GM23338 (cell line): ENCODE results near the gene MATN3. TPM values are rescaled to one million over a fixed set of nuclear protein-coding genes. Genes with fewer than 3 reads are reported as not detected.

Experiments
- CREB1 ChIP-seq: fragments of 250-450 bp; sonication (Bioruptor Pico); IDR thresholded peaks from 2 replicates; pipeline ENCODE4 v1.5.0; 2020; ENCODE audit warnings: low read depth, mild to moderate bottlenecking, moderate library complexity
- EZH2 ChIP-seq: fragments of 200-600 bp; sonication (generic); IDR thresholded peaks from one replicate; pipeline ENCODE4 v1.8.0; 2017; ENCODE audit warnings: antibody characterized with exemption, mild to moderate bottlenecking, low read depth; ENCODE audit not compliant: unreplicated experiment
- EZH2phosphoT487 ChIP-seq: fragments of 200-600 bp; sonication (generic); IDR thresholded peaks from one replicate; pipeline ENCODE4 v1.8.1; 2018; ENCODE audit warnings: antibody characterized with exemption; ENCODE audit not compliant: unreplicated experiment
- POLR2AphosphoS5 ChIP-seq: IDR thresholded peaks from 2 replicates; pipeline ENCODE4 v1.6.1; 2016; ENCODE audit warnings: antibody characterized with exemption, low read depth
- STAT1 ChIP-seq: IDR thresholded peaks from one replicate; pipeline ENCODE4 v1.6.1; 2016; ENCODE audit warnings: antibody characterized with exemption; ENCODE audit not compliant: unreplicated experiment
- ZNF114 ChIP-seq: fragments of 250-450 bp; sonication (Bioruptor Pico); IDR thresholded peaks from 2 replicates; pipeline ENCODE4 v1.5.0; 2020; ENCODE audit warnings: mild to moderate bottlenecking, moderate library complexity
- polyA plus RNA-seq: library from polyadenylated mRNA; unstranded; fragments of >200 nt; fragmentation: Nextera tagmentation; extraction: Ambion mirVana; gene quantifications from 2 replicates; pipeline ENCODE4 v1.2.1, GENCODE V29; 2016
- total RNA-seq: library from RNA; depleted of rRNA; stranded (reverse); fragments of >200 nt; shearing (Covaris generic); gene quantifications from 2 replicates; pipeline ENCODE4 v1.2.3, GENCODE V29; 2014
- TF ChIP-seq, protein P1 (sequence below): fragments of 250-450 bp; sonication (Bioruptor Pico); IDR thresholded peaks from 2 replicates; pipeline ENCODE4 v1.5.0; 2020; ENCODE audit warnings: mild to moderate bottlenecking, moderate library complexity
- TF ChIP-seq, protein P2 (sequence below), 2 experiments: fragments of 200-600 bp in 1 of 2; sonication (generic) in 1 of 2; conservative IDR thresholded peaks; 2 replicates each; pipeline versions ENCODE4 v1.5.1 to v1.6.1; 2016 to 2017; ENCODE audit warnings: antibody characterized with exemption in 2 of 2, low read depth in 2 of 2, mild to moderate bottlenecking in 2 of 2, moderate library complexity in 1 of 2

MATN3 gene
- total and polyA plus RNA-seq, 2 experiments from 2014 or later: 4.6 to 6.4 TPM

DNA sequence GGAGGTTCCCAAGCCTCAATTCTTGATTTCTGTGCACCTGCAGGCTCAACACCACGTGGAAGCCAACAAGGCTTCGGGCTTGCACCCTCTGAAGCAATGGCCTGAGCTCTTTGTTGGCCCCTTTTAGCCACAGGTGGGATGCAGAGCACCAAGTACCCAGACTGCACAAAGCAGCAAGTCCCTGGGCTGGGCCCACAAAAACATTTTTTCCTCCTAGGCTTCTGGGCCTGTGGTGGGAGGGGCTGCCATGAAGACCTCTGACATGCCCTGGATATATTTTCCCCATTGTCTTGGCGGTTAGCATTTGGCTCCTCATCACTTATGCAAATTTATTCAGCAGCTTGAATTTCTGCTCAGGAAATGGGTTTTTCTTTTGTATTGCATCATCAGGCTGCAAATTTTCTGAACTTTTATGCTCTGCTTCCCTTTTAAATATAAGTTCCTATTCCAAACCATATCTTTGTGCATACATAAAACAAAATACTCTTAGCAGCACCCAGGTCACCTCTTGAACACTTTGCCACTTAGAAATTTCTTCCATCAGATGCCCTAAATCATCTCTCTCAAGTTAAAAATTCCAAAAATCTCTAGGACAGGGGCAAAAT lies 9.0 kb upstream of the MATN3 start (continued):
- TF ChIP-seq, protein P1, sequence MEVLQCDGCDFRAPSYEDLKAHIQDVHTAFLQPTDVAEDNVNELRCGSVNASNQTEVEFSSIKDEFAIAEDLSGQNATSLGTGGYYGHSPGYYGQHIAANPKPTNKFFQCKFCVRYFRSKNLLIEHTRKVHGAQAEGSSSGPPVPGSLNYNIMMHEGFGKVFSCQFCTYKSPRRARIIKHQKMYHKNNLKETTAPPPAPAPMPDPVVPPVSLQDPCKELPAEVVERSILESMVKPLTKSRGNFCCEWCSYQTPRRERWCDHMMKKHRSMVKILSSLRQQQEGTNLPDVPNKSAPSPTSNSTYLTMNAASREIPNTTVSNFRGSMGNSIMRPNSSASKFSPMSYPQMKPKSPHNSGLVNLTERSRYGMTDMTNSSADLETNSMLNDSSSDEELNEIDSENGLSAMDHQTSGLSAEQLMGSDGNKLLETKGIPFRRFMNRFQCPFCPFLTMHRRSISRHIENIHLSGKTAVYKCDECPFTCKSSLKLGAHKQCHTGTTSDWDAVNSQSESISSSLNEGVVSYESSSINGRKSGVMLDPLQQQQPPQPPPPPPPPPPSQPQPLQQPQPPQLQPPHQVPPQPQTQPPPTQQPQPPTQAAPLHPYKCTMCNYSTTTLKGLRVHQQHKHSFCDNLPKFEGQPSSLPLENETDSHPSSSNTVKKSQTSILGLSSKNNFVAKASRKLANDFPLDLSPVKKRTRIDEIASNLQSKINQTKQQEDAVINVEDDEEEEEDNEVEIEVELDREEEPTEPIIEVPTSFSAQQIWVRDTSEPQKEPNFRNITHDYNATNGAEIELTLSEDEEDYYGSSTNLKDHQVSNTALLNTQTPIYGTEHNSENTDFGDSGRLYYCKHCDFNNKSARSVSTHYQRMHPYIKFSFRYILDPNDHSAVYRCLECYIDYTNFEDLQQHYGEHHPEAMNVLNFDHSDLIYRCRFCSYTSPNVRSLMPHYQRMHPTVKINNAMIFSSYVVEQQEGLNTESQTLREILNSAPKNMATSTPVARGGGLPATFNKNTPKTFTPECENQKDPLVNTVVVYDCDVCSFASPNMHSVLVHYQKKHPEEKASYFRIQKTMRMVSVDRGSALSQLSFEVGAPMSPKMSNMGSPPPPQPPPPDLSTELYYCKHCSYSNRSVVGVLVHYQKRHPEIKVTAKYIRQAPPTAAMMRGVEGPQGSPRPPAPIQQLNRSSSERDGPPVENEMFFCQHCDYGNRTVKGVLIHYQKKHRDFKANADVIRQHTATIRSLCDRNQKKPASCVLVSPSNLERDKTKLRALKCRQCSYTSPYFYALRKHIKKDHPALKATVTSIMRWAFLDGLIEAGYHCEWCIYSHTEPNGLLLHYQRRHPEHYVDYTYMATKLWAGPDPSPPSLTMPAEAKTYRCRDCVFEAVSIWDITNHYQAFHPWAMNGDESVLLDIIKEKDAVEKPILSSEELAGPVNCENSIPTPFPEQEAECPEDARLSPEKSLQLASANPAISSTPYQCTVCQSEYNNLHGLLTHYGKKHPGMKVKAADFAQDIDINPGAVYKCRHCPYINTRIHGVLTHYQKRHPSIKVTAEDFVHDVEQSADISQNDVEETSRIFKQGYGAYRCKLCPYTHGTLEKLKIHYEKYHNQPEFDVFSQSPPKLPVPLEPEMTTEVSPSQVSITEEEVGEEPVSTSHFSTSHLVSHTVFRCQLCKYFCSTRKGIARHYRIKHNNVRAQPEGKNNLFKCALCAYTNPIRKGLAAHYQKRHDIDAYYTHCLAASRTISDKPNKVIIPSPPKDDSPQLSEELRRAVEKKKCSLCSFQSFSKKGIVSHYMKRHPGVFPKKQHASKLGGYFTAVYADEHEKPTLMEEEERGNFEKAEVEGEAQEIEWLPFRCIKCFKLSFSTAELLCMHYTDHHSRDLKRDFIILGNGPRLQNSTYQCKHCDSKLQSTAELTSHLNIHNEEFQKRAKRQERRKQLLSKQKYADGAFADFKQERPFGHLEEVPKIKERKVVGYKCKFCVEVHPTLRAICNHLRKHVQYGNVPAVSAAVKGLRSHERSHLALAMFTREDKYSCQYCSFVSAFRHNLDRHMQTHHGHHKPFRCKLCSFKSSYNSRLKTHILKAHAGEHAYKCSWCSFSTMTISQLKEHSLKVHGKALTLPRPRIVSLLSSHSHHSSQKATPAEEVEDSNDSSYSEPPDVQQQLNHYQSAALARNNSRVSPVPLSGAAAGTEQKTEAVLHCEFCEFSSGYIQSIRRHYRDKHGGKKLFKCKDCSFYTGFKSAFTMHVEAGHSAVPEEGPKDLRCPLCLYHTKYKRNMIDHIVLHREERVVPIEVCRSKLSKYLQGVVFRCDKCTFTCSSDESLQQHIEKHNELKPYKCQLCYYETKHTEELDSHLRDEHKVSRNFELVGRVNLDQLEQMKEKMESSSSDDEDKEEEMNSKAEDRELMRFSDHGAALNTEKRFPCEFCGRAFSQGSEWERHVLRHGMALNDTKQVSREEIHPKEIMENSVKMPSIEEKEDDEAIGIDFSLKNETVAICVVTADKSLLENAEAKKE (CRISPR knock-in tag): no peak
- TF ChIP-seq EZH2phosphoT487: no peak
- no peak for TF ChIP-seq EZH2
- TF ChIP-seq, protein P2, sequence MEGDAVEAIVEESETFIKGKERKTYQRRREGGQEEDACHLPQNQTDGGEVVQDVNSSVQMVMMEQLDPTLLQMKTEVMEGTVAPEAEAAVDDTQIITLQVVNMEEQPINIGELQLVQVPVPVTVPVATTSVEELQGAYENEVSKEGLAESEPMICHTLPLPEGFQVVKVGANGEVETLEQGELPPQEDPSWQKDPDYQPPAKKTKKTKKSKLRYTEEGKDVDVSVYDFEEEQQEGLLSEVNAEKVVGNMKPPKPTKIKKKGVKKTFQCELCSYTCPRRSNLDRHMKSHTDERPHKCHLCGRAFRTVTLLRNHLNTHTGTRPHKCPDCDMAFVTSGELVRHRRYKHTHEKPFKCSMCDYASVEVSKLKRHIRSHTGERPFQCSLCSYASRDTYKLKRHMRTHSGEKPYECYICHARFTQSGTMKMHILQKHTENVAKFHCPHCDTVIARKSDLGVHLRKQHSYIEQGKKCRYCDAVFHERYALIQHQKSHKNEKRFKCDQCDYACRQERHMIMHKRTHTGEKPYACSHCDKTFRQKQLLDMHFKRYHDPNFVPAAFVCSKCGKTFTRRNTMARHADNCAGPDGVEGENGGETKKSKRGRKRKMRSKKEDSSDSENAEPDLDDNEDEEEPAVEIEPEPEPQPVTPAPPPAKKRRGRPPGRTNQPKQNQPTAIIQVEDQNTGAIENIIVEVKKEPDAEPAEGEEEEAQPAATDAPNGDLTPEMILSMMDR (conservative IDR thresholded peaks at IDR 0.05; ENCODE audit: low read depth in 2 of 2): no peak
- TF ChIP-seq CREB1 (CRISPR knock-in tag): no peak
- no peak for TF ChIP-seq ZNF114 (CRISPR knock-in tag)
- TF ChIP-seq STAT1: no peak
- TF ChIP-seq POLR2AphosphoS5: no peak
